KMS-11 (cell line): Measurements from ENCODE around the gene PIGC.

Source experiments
- H2AFZ ChIP-seq: fragments of 200-600 bp; sonication (generic); 2 replicates; pipeline ENCODE4 v1.6.1; 2016; ENCODE audit warnings: antibody characterized with exemption, mixed run types, low read depth
- H3K27ac ChIP-seq: fragments of 200-600 bp; sonication (generic); 2 replicates; pipeline ENCODE4 v1.6.1; 2016; ENCODE audit warnings: mild to moderate bottlenecking, mixed run types
- H3K27me3 ChIP-seq: fragments of 200-600 bp; sonication (generic); 2 replicates; pipeline ENCODE4 v1.6.1; 2017; ENCODE audit warnings: mild to moderate bottlenecking, low read depth, mixed run types, moderate library complexity; ENCODE audit not compliant: insufficient read depth
- H3K36me3 ChIP-seq: fragments of 200-600 bp; sonication (generic); 2 replicates; pipeline ENCODE4 v1.6.1; 2017; ENCODE audit warnings: mild to moderate bottlenecking, mixed run types; ENCODE audit not compliant: insufficient read depth
- H3K4me1 ChIP-seq: fragments of 200-600 bp; sonication (generic); 2 replicates; pipeline ENCODE4 v1.6.1; 2016; ENCODE audit warnings: mild to moderate bottlenecking, low read depth, mixed run types; ENCODE audit not compliant: poor library complexity, severe bottlenecking
- H3K4me2 ChIP-seq: fragments of 200-600 bp; sonication (generic); 2 replicates; pipeline ENCODE4 v1.7.0; 2016; ENCODE audit warnings: mild to moderate bottlenecking, mixed run types
- H3K4me3 ChIP-seq: fragments of 200-600 bp; sonication (generic); IDR thresholded peaks from 2 replicates; pipeline ENCODE4 v1.6.1; 2017; ENCODE audit warnings: low read depth, low read length, mixed read lengths; ENCODE audit not compliant: insufficient read depth
- H3K79me2 ChIP-seq: fragments of 200-600 bp; sonication (generic); 2 replicates; pipeline ENCODE4 v1.6.1; 2016; ENCODE audit warnings: low read depth, mixed run types; ENCODE audit not compliant: insufficient read depth
- H3K9ac ChIP-seq: fragments of 200-600 bp; sonication (generic); 2 replicates; pipeline ENCODE4 v1.6.1; 2016; ENCODE audit warnings: mild to moderate bottlenecking, mixed run types
- H4K20me1 ChIP-seq: fragments of 200-600 bp; sonication (generic); 2 replicates; pipeline ENCODE4 v1.6.1; 2016; ENCODE audit warnings: mild to moderate bottlenecking, mixed run types; ENCODE audit not compliant: insufficient read depth
- TF ChIP-seq, protein P1 (sequence below): fragments of 200-600 bp; sonication (generic); conservative IDR thresholded peaks from 2 replicates; pipeline ENCODE4 v1.6.1; 2017; ENCODE audit warnings: low read depth, mild to moderate bottlenecking, antibody characterized with exemption, low read length, moderate library complexity, mixed read lengths

The PIGC gene

GRCh38 chr1:172466795-172467407, 23.0 kb upstream of the PIGC start:
- H3K9ac ChIP-seq = no peak overlapping the region
- no peaks in the 10 kb centered on the region for H3K4me1 ChIP-seq
- H3K36me3 ChIP-seq = no peaks in the 10 kb centered on the region
- no peaks in the 10 kb centered on the region for H3K79me2 ChIP-seq
- TF ChIP-seq, protein P1, sequence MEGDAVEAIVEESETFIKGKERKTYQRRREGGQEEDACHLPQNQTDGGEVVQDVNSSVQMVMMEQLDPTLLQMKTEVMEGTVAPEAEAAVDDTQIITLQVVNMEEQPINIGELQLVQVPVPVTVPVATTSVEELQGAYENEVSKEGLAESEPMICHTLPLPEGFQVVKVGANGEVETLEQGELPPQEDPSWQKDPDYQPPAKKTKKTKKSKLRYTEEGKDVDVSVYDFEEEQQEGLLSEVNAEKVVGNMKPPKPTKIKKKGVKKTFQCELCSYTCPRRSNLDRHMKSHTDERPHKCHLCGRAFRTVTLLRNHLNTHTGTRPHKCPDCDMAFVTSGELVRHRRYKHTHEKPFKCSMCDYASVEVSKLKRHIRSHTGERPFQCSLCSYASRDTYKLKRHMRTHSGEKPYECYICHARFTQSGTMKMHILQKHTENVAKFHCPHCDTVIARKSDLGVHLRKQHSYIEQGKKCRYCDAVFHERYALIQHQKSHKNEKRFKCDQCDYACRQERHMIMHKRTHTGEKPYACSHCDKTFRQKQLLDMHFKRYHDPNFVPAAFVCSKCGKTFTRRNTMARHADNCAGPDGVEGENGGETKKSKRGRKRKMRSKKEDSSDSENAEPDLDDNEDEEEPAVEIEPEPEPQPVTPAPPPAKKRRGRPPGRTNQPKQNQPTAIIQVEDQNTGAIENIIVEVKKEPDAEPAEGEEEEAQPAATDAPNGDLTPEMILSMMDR = no peak
- H3K27ac ChIP-seq = no peak overlapping the region
- H3K4me2 ChIP-seq = no peak overlapping the region
- no peak overlapping the region for H3K4me3 ChIP-seq
- H2AFZ ChIP-seq = no peak overlapping the region
- no peaks in the 10 kb centered on the region for H4K20me1 ChIP-seq
- H3K27me3 ChIP-seq = no peaks in the 10 kb centered on the region

DNA sequence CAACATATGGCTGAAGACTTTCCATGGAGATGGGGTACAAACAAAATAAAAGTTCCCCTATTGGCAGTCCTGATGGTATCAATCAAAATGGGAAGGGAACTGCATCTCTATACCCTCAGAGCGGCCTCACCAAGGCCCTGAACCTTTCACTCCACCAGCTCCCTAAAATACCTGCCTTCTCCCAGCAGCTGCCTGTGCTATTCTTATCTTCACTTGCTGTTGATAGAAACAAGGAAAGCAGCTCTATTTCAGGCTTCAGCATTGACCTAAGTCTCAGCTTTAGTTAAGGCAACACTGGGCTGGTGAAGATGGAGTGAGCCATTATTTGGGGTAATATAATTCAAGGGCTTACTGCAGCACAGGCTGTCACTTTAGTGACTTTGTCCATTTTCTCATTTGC, 21.7 kb upstream of the PIGC start:
- Histone ChIP-seq H3K27ac (no peak overlapping the region), H2AFZ (no peak overlapping the region)
- TF ChIP-seq, protein P1 = no peak

DNA sequence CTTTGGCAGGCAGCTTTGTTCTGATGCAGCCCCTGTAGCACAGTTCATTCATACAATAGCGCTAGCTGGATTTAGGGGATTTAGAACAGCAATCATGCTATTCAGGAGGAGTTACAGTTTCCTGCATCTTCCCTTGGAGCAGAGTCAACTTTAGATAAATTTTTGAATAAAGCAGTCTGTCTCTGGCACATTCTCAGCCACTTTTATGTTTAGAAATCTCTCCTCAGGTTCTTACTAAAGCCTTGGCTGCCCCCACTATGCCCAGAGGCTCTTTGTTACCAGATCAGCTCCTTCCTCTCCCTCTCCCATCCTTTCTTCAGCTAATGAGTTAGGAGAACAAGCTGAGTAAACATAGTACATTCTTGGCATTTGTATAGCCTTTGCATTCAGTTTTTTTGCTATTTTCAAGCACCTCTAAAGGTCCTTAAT, 17.0 kb upstream of the PIGC start:
- no peak overlapping the region for H2AFZ ChIP-seq
- H3K9ac ChIP-seq = no peak overlapping the region
- H3K36me3 ChIP-seq = no peaks in the 10 kb centered on the region
- H3K4me2 ChIP-seq = no peak overlapping the region
- no peaks in the 10 kb centered on the region for H3K79me2 ChIP-seq
- H3K27me3 ChIP-seq = no peaks in the 10 kb centered on the region
- H3K4me1 ChIP-seq = no peaks in the 10 kb centered on the region
- TF ChIP-seq, protein P1 = no peak
- no peaks in the 10 kb centered on the region for H4K20me1 ChIP-seq
- H3K4me3 ChIP-seq = no peak overlapping the region
- no peak overlapping the region for H3K27ac ChIP-seq

More for the DNA sequence above, 21.7 kb upstream of the PIGC start:
- no peak overlapping the region for H3K4me2 ChIP-seq
- H3K4me3 ChIP-seq = no peak overlapping the region
- H4K20me1 ChIP-seq = no peaks in the 10 kb centered on the region
- H3K27me3 ChIP-seq = no peaks in the 10 kb centered on the region
- H3K9ac ChIP-seq = no peak overlapping the region
- H3K4me1 ChIP-seq = no peaks in the 10 kb centered on the region
- no peaks in the 10 kb centered on the region for H3K36me3 ChIP-seq
- H3K79me2 ChIP-seq = no peaks in the 10 kb centered on the region

GRCh38 chr1:172460177-172460576, 16.3 kb upstream of the PIGC start:
- H3K4me1 ChIP-seq = no peaks in the 10 kb centered on the region
- H4K20me1 ChIP-seq = no peaks in the 10 kb centered on the region
- no peaks in the 10 kb centered on the region for H3K79me2 ChIP-seq
- H3K4me3 ChIP-seq = no peak overlapping the region
- H3K4me2 ChIP-seq = no peak overlapping the region
- no peak overlapping the region for H2AFZ ChIP-seq
- no peak overlapping the region for H3K27ac ChIP-seq
- H3K9ac ChIP-seq = no peak overlapping the region
- TF ChIP-seq, protein P1 = no peak
- H3K27me3 ChIP-seq = no peaks in the 10 kb centered on the region
- no peaks in the 10 kb centered on the region for H3K36me3 ChIP-seq
